ENCODE measurements around the gene HES3.

GRCh38 chr1:6202256-6202655 is 41.7 kb upstream of the HES3 start:
- no peak for TF ChIP-seq CTCF (conservative IDR thresholded peaks at IDR 0.05)
- TF ChIP-seq ZFX (IDR thresholded peaks at IDR 0.05), result no peak

Data from C4-2B (cell line).